CD14-positive monocyte (primary cell): ENCODE data around the gene CATSPERE. TPM values are rescaled to one million over a fixed set of nuclear protein-coding genes. Genes with fewer than 3 reads are reported as not detected.
"Not testable (repeated sequence)": the region's sequence is repeated elsewhere in the genome, so short reads cannot be mapped to it uniquely, and the experiment has no call there.

Experiments
- DNase-seq, 3 donors: peaks; one replicate each; pipeline ENCODE4 v3.0.0-alpha.2; 2011 to 2022
- H2AFZ ChIP-seq: 2 replicates; pipeline ENCODE4 v1.6.0; 2012; ENCODE audit warnings: mild to moderate bottlenecking, low read depth, low read length, inconsistent platforms; ENCODE audit not compliant: insufficient read depth, poor library complexity, severe bottlenecking
- H3K27ac ChIP-seq, 2 donors: 1 replicate in 1 of 2; 2 replicates in 1 of 2; pipeline ENCODE4 v1.5.1; 2012 to 2013; ENCODE audit warnings: low read length in 2 of 2, control low read depth in 1 of 2, inconsistent platforms in 1 of 2, low read depth in 1 of 2, mild to moderate bottlenecking in 1 of 2
- H3K27me3 ChIP-seq, 2 donors: one replicate each; pipeline versions ENCODE4 v1.6.0 to v1.6.1; 2011 to 2013; ENCODE audit warnings: low read length in 2 of 2; ENCODE audit not compliant: control insufficient read depth in 2 of 2, insufficient read depth in 2 of 2
- H3K36me3 ChIP-seq, 2 donors: replicated peaks in 1 of 2; 1 replicate in 1 of 2; 2 replicates in 1 of 2; pipeline versions ENCODE4 v1.5.1 to v1.6.1; 2012 to 2013; ENCODE audit warnings: low read length in 2 of 2, control low read depth in 1 of 2, inconsistent platforms in 1 of 2, mild to moderate bottlenecking in 1 of 2; ENCODE audit not compliant: insufficient read depth in 2 of 2, control insufficient read depth in 1 of 2
- H3K4me1 ChIP-seq, 2 donors: 1 replicate in 1 of 2; 2 replicates in 1 of 2; pipeline versions ENCODE4 v1.5.1 to v1.6.1; 2012 to 2013; ENCODE audit warnings: low read length in 2 of 2, control low read depth in 1 of 2, inconsistent platforms in 1 of 2, mild to moderate bottlenecking in 1 of 2, moderate library complexity in 1 of 2; ENCODE audit not compliant: insufficient read depth in 2 of 2, control insufficient read depth in 1 of 2
- H3K4me2 ChIP-seq: replicated peaks from 2 replicates; pipeline ENCODE3; 2012; ENCODE audit warnings: low read length, moderate library complexity, mild to moderate bottlenecking; ENCODE audit not compliant: poor library complexity, severe bottlenecking; ENCODE audit errors: extremely low read depth
- H3K4me3 ChIP-seq, 3 experiments: fragments of 200-600 bp in 1 of 3; sonication (generic) in 1 of 3; replicated peaks in 1 of 3; 1 replicate in 2 of 3; 2 replicates in 1 of 3; pipeline ENCODE4 v1.5.1; 2011 to 2013; ENCODE audit warnings: low read length in 3 of 3, mild to moderate bottlenecking in 3 of 3, control low read depth in 2 of 3, low read depth in 2 of 3, inconsistent platforms in 1 of 3, moderate library complexity in 1 of 3
- H3K79me2 ChIP-seq: 2 replicates; pipeline ENCODE4 v1.6.0; 2012; ENCODE audit warnings: mild to moderate bottlenecking, control low read depth, inconsistent platforms, low read length, moderate library complexity; ENCODE audit not compliant: insufficient read depth
- H3K9ac ChIP-seq: 2 replicates; pipeline ENCODE4 v1.6.0; 2017; ENCODE audit warnings: low read length, mild to moderate bottlenecking; ENCODE audit not compliant: insufficient read depth, poor library complexity, severe bottlenecking
- H3K9me3 ChIP-seq, 2 donors: replicated peaks in 1 of 2; 1 replicate in 1 of 2; 2 replicates in 1 of 2; pipeline versions ENCODE4 v1.5.1 to v1.6.1; 2012 to 2013; ENCODE audit warnings: low read length in 2 of 2, control low read depth in 1 of 2; ENCODE audit not compliant: control insufficient read depth in 1 of 2, insufficient read depth in 1 of 2
- H4K20me1 ChIP-seq: 2 replicates; pipeline ENCODE4 v1.6.0; 2012; ENCODE audit warnings: mild to moderate bottlenecking, low read length, control low read depth, moderate library complexity; ENCODE audit not compliant: insufficient read depth
- H3K27ac Mint-ChIP-seq, 7 donors: one replicate each; pipeline ENCODE4 v1.8.0; 2020; ENCODE audit warnings: mild to moderate bottlenecking in 7 of 7, mixed read lengths in 7 of 7, moderate library complexity in 6 of 7, inconsistent platforms in 2 of 7
- H3K27me3 Mint-ChIP-seq, 3 donors: one replicate each; pipeline ENCODE4 v1.8.0; 2021 to 2022; ENCODE audit warnings: low read depth in 3 of 3, mild to moderate bottlenecking in 3 of 3, mixed read lengths in 3 of 3, moderate library complexity in 3 of 3, inconsistent platforms in 1 of 3
- H3K36me3 Mint-ChIP-seq, 2 donors: one replicate each; pipeline ENCODE4 v1.8.0; 2020; ENCODE audit warnings: mixed read lengths in 2 of 2, inconsistent platforms in 1 of 2, mild to moderate bottlenecking in 1 of 2
- H3K4me1 Mint-ChIP-seq: one replicate; pipeline ENCODE4 v1.8.0; 2020; ENCODE audit warnings: mild to moderate bottlenecking, mixed read lengths
- H3K4me3 Mint-ChIP-seq, 2 donors: one replicate each; pipeline ENCODE4 v1.8.0; 2020; ENCODE audit warnings: mild to moderate bottlenecking in 2 of 2, mixed read lengths in 2 of 2, moderate library complexity in 1 of 2
- H3K9me3 Mint-ChIP-seq, 7 donors: one replicate each; pipeline ENCODE4 v1.8.0; 2020 to 2022; ENCODE audit warnings: mixed read lengths in 7 of 7, mild to moderate bottlenecking in 6 of 7, moderate library complexity in 6 of 7, inconsistent platforms in 2 of 7
- CTCF ChIP-seq: fragments of 200-600 bp; IDR thresholded peaks from one replicate; pipeline ENCODE4 v1.8.0; 2022; ENCODE audit warnings: antibody characterized with exemption, mild to moderate bottlenecking
- WGBS: methylation state at CpG from one replicate; pipeline ENCODE4 v1.1.5; 2013; ENCODE audit warnings: missing lambda C conversion rate; ENCODE audit not compliant: insufficient coverage; 5-methylcytosine and 5-hydroxymethylcytosine counted together
- intact Hi-C, 2 donors: fragments of 100-400 bp; cut with micrococcal nuclease; formaldehyde crosslinking; loops; one replicate each; pipeline versions ENCODE4 v1.15.0 to v1.15.1; 2023
- polyA plus RNA-seq, 3 donors: library from polyadenylated mRNA; depleted of rRNA in 1 of 3; unstranded in 2 of 3; stranded (reverse) in 1 of 3; fragments of 300-500 nt in 2 of 3; fragments of >200 nt in 1 of 3; fragmentation: Illumina TruSeq in 2 of 3; gene quantifications; 1 replicate in 2 of 3; 2 replicates in 1 of 3; pipeline ENCODE4 v1.2.3, GENCODE V29; 2012 to 2021

Gene CATSPERE
- polyA plus RNA-seq, 3 donors, result 0.63 TPM; not detected in 2

- 83% methylated on average over 1 of the region's 1 CpG for WGBS
- H3K27ac ChIP-seq, result no peak overlapping the region
- no peak for TF ChIP-seq CTCF
- no peaks in the 10 kb centered on the region for H3K79me2 ChIP-seq
- intact Hi-C loops, result no loop called here
- no peaks in the 10 kb centered on the region for H3K4me1 ChIP-seq
- H3K9ac ChIP-seq, result no peak overlapping the region
- H3K9me3 ChIP-seq, result peaks cover 8 to 22% of the 10 kb centered on the region in 2 donors
- H3K9me3 Mint-ChIP-seq, result peaks cover 4 to 40% (median 34%) of the 10 kb centered on the region in 7 donors
- H3K4me3 Mint-ChIP-seq, result no peak overlapping the region
- no peaks in the 10 kb centered on the region for H4K20me1 ChIP-seq
- H3K4me1 Mint-ChIP-seq, result no peaks in the 10 kb centered on the region
- no peak overlapping the region for H3K4me3 ChIP-seq
- no peak for DNase-seq
- H3K27ac Mint-ChIP-seq, result no peak overlapping the region
- H3K27me3 ChIP-seq, result no peaks in the 10 kb centered on the region
- peaks cover 0 to 1% (median 1%) of the 10 kb centered on the region in 3 donors for H3K27me3 Mint-ChIP-seq
- H2AFZ ChIP-seq, result no peak overlapping the region
- H3K4me2 ChIP-seq, result no peak overlapping the region
- H3K36me3 Mint-ChIP-seq, result no peaks in the 10 kb centered on the region
- H3K36me3 ChIP-seq, result no peaks in the 10 kb centered on the region
These were observed 96.5 kb downstream of the CATSPERE start for GRCh38 chr1:244557565-244557964.

GRCh38 chr1:244559561-244559960 lies 98.5 kb downstream of the CATSPERE start:
- no peaks in the 10 kb centered on the region for H4K20me1 ChIP-seq
- H3K79me2 ChIP-seq, result no peaks in the 10 kb centered on the region
- Mint-ChIP-seq H3K36me3 (no peaks in the 10 kb centered on the region), H3K4me3 (no peak overlapping the region), H3K27ac (no peak overlapping the region), H3K4me1 (no peaks in the 10 kb centered on the region), H3K9me3 (peaks cover 9 to 43% (median 32%) of the 10 kb centered on the region in 7 donors), H3K27me3 (peaks cover 0 to 1% (median 1%) of the 10 kb centered on the region in 3 donors)
- H3K4me1 ChIP-seq, result no peaks in the 10 kb centered on the region
- WGBS, result no CpG with 5 or more reads among the region's 1 CpG
- no peak for TF ChIP-seq CTCF
- H2AFZ ChIP-seq, result no peak overlapping the region
- H3K4me2 ChIP-seq, result no peak overlapping the region
- no peaks in the 10 kb centered on the region for H3K27me3 ChIP-seq
- H3K4me3 ChIP-seq, result no peak overlapping the region
- intact Hi-C loops, result no loop called here
- DNase-seq, result no peak
- H3K9me3 ChIP-seq, result peaks cover 8 to 15% of the 10 kb centered on the region in 2 donors
- no peaks in the 10 kb centered on the region for H3K36me3 ChIP-seq
- no peak overlapping the region for H3K9ac ChIP-seq
- no peak overlapping the region for H3K27ac ChIP-seq

- H3K4me1 ChIP-seq, H3K4me1 Mint-ChIP-seq, H3K9me3 ChIP-seq, DNase-seq, H3K36me3 Mint-ChIP-seq, H3K4me3 Mint-ChIP-seq, H3K27ac ChIP-seq, H3K9ac ChIP-seq, intact Hi-C loops, H3K27me3 ChIP-seq, H4K20me1 ChIP-seq, H3K36me3 ChIP-seq, H3K79me2 ChIP-seq, H3K4me2 ChIP-seq, H2AFZ ChIP-seq, H3K4me3 ChIP-seq, H3K27ac Mint-ChIP-seq, H3K27me3 Mint-ChIP-seq: not testable (repeated sequence)
- H3K9me3 Mint-ChIP-seq, result peaks cover 13 to 28% (median 18%) of the 10 kb centered on the region in 7 donors
- WGBS, result no CpG with 5 or more reads among the region's 1 CpG
These were observed 101.8 kb downstream of the CATSPERE start for GRCh38 chr1:244562877-244563276.
